ENCODE measurements around the gene TMPRSS2. TPM values are rescaled to one million over a fixed set of nuclear protein-coding genes. Genes with fewer than 3 reads are reported as not detected.

TMPRSS2 gene
- total and polyA plus RNA-seq, 11 donors: 0.04 TPM; not detected in 10

DNA sequence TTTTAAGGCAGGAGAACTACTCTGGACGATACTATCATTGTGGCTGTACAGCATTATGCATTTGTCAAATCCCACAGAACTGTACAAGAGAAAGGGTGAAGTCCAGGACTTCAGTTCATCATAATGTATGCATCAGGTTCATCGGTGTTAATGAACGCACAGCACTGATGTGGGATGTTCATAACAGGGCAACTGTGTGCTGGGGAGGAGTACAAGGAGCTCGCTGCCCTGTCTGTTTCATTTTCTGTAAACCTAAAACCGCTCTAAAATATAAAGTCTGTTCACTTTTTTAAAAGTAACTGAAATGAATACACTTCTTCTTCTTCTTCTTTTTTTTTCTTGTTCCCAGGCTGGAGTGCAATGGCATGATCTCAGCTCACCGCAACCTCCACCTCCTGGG, 25.0 kb downstream of the TMPRSS2 start:
- TF ChIP-seq POLR2A (IDR thresholded peaks at IDR 0.05): no peak
- TF ChIP-seq, protein P1, sequence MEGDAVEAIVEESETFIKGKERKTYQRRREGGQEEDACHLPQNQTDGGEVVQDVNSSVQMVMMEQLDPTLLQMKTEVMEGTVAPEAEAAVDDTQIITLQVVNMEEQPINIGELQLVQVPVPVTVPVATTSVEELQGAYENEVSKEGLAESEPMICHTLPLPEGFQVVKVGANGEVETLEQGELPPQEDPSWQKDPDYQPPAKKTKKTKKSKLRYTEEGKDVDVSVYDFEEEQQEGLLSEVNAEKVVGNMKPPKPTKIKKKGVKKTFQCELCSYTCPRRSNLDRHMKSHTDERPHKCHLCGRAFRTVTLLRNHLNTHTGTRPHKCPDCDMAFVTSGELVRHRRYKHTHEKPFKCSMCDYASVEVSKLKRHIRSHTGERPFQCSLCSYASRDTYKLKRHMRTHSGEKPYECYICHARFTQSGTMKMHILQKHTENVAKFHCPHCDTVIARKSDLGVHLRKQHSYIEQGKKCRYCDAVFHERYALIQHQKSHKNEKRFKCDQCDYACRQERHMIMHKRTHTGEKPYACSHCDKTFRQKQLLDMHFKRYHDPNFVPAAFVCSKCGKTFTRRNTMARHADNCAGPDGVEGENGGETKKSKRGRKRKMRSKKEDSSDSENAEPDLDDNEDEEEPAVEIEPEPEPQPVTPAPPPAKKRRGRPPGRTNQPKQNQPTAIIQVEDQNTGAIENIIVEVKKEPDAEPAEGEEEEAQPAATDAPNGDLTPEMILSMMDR (IDR thresholded peaks at IDR 0.05): no peak
- H3K27me3 ChIP-seq: peaks cover 0 to 20% (median 0%) of the 10 kb centered on the region in 9 donors
- H3K36me3 ChIP-seq: no peaks in the 10 kb centered on the region
- DNase-seq (no peak), ATAC-seq (no peak)
- H3K4me3 ChIP-seq: no peak overlapping the region
- intact Hi-C loops (cut with DNase I): no loop called here
- no peaks in the 10 kb centered on the region for H3K9me3 ChIP-seq
- peaks cover 0 to 7% (median 0%) of the 10 kb centered on the region in 12 donors for H3K4me1 ChIP-seq
- WGBS, 4 donors: 86 to 92% (median 90%) methylated on average over 6 of the region's 6 CpGs
- H3K27ac ChIP-seq: no peak overlapping the region

DNA sequence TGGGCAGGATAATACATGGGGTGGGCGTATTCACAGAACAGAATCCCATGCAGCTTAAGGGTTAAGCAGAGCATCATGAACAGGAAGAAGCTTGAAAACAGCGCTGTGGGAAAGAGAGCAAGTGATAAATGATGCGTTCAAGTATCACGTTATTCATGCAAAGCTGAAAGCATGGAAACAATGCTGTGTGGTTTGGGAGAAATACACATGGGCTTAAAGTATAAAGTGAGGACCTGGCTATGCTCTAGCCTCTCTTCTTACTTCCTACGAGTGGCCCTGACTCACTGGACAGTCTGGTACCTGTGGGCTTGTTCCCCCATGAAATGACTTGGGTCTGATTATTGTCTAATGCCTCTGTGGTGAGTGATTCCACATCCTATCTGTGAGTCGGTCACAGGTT, 25.7 kb downstream of the TMPRSS2 start:
- TF ChIP-seq POLR2A (IDR thresholded peaks at IDR 0.05): no peak
- TF ChIP-seq, protein P1 (IDR thresholded peaks at IDR 0.05): no peak
- Histone ChIP-seq H3K9me3 (no peaks in the 10 kb centered on the region), H3K4me3 (no peak overlapping the region), H3K27me3 (peaks cover 0 to 20% (median 0%) of the 10 kb centered on the region in 9 donors), H3K4me1 (peaks cover 0 to 7% (median 0%) of the 10 kb centered on the region in 12 donors), H3K27ac (no peak overlapping the region), H3K36me3 (no peaks in the 10 kb centered on the region)
- 37 to 48% (median 43%) methylated on average over 6 of the region's 6 CpGs for WGBS, 4 donors
- DNase-seq: no peak
- intact Hi-C loops (cut with DNase I): no loop called here
- ATAC-seq: no peak

DNA sequence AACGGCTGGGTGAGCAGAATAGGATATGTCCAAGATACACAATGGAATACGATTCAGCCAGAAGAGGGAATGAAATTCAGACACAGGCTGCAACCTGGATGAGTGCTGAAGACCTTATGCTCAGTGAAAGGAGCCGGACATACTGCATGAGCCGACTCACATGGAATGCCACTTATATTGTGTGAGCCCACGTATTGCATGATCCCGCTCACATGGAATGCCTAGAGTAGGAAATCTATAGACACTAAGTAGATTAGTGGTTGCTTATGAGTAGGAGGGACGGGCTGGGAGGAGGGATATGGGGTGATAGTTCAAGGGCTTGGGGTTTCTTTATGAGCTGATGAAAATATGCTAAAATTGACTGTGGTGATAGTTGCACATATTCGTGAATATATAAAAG, 26.8 kb downstream of the TMPRSS2 start:
- no peak overlapping the region for H3K27ac ChIP-seq
- 74 to 80% (median 77%) methylated on average over 8 of the region's 8 CpGs for WGBS, 4 donors
- H3K4me3 ChIP-seq: no peak overlapping the region
- H3K9me3 ChIP-seq: no peaks in the 10 kb centered on the region
- H3K4me1 ChIP-seq: peaks cover 0 to 1% (median 0%) of the 10 kb centered on the region in 12 donors
- DNase-seq (no peak), ATAC-seq (no peak)
- peaks cover 0 to 20% (median 0%) of the 10 kb centered on the region in 9 donors for H3K27me3 ChIP-seq
- TF ChIP-seq, protein P1 (IDR thresholded peaks at IDR 0.05): no peak
- TF ChIP-seq POLR2A (IDR thresholded peaks at IDR 0.05): no peak
- intact Hi-C loops (cut with DNase I): no loop called here
- H3K36me3 ChIP-seq: no peaks in the 10 kb centered on the region

DNA sequence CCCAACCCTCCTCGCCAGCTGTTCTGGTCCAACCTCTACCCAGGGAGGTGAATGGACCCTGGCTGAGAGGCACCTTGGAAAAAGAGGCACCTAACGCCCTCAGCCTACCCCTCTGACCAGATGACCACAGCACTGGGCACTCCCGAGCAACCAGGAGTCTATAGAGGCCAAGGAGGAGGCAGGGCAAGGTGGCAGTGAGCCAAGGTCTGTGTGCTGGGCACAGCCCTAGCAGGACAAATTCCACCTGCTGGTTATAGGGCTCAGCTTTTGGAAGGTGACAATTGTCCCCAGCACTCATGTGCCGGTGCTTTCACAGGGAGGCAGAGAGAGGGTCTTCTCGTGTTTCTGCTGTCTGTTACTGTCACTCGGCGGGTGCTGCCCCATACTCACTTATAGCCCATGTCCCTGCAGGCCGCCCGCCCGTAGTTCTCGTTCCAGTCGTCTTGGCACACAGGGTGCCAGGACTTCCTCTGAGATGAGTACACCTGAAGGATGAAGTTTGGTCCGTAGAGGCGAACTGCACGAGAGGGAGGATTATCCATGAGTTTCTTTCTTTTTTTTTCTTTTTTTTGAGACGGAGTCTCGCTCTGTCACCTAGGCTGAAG, 27.8 kb downstream of the TMPRSS2 start:
- WGBS, 4 donors: 79 to 83% (median 82%) methylated on average over 14 to 17 of the region's 17 CpGs
- intact Hi-C loops (cut with DNase I): no loop called here

DNA sequence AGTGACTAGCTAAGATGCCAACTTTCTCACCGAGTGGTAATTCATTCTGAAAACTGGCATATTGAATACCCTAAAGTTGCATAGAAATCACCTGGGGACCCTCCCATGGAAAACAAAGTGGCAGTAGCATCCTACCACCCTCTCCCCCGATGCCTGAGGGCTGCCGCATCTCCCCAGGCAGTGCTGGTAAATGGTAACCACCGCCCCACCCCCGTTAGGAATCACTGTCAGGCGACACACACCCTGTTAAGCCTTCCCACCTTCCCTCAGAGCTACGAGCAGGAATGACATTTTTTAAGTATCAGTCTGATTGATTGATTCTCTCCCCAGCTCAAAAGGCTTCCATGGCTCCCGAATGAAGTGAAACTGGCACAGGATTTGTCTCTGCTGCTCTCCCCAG, 28.3 kb downstream of the TMPRSS2 start:
- WGBS, 4 donors: 57 to 62% (median 60%) methylated on average over 8 of the region's 8 CpGs
- ATAC-seq: no peak
- Histone ChIP-seq H3K27me3 (peaks cover 0 to 20% (median 0%) of the 10 kb centered on the region in 9 donors), H3K36me3 (no peaks in the 10 kb centered on the region), H3K4me1 (no peaks in the 10 kb centered on the region), H3K27ac (no peak overlapping the region), H3K9me3 (no peaks in the 10 kb centered on the region), H3K4me3 (no peak overlapping the region)
- no peak for DNase-seq
- intact Hi-C loops (cut with DNase I): no loop called here
- no peak for TF ChIP-seq POLR2A (IDR thresholded peaks at IDR 0.05)
- TF ChIP-seq, protein P1 (IDR thresholded peaks at IDR 0.05): no peak

More for the DNA sequence above, 27.8 kb downstream of the TMPRSS2 start:
- DNase-seq (no peak), ATAC-seq (no peak)
- no peaks in the 10 kb centered on the region for H3K36me3 ChIP-seq
- no peak for TF ChIP-seq POLR2A (IDR thresholded peaks at IDR 0.05)
- H3K27me3 ChIP-seq: peaks cover 0 to 20% (median 0%) of the 10 kb centered on the region in 9 donors
- no peaks in the 10 kb centered on the region for H3K4me1 ChIP-seq
- H3K4me3 ChIP-seq: no peak overlapping the region
- H3K27ac ChIP-seq: no peak overlapping the region
- H3K9me3 ChIP-seq: no peaks in the 10 kb centered on the region

Measured in heart left ventricle (tissue), 16 donors.